ENCODE results near the gene GABRB2. TPM values are rescaled to one million over a fixed set of nuclear protein-coding genes. Genes with fewer than 3 reads are reported as not detected.

GABRB2 gene
- total RNA-seq, 3 donors from 2014 or later (not counting 1 experiment from before 2014, with no cell fraction given): not detected

- intact Hi-C loops (cut with micrococcal nuclease): no loop called here
- DNase-seq (no peak), ATAC-seq (no peak)
- H3K4me3 Mint-ChIP-seq: no peak overlapping the region
- H3K27ac Mint-ChIP-seq: no peak overlapping the region
- H3K36me3 Mint-ChIP-seq: no peaks in the 10 kb centered on the region
- peaks cover 0 to 6% of the 10 kb centered on the region in 2 donors for H3K9me3 Mint-ChIP-seq
- Histone ChIP-seq H3K9me3 (ENCODE audit: control insufficient read depth, insufficient read depth, low read length) (no peaks in the 10 kb centered on the region), H3K36me3 (ENCODE audit: control insufficient read depth, insufficient read depth, low read length) (no peaks in the 10 kb centered on the region), H3K27me3 (ENCODE audit: control insufficient read depth, insufficient read depth, low read length) (no peaks in the 10 kb centered on the region), H3K4me1 (ENCODE audit: control insufficient read depth, insufficient read depth, low read length) (no peaks in the 10 kb centered on the region), H3K27ac (ENCODE audit: low read length) (no peak overlapping the region), H3K4me3 (ENCODE audit: low read length) (no peak overlapping the region)
- TF ChIP-seq CTCF (IDR thresholded peaks at IDR 0.05): no peak
- 100% methylated on average over 1 of the region's 1 CpG for WGBS (ENCODE audit: insufficient coverage)
- H3K27me3 Mint-ChIP-seq (ENCODE audit: low read depth in 2 of 2): no peaks in the 10 kb centered on the region
- no peaks in the 10 kb centered on the region for H3K4me1 Mint-ChIP-seq
Measured at GRCh38 chr5:161446655-161447054, 99.9 kb downstream of the GABRB2 start.

- H3K36me3 Mint-ChIP-seq: no peaks in the 10 kb centered on the region
- H3K27me3 Mint-ChIP-seq (ENCODE audit: low read depth in 2 of 2): no peaks in the 10 kb centered on the region
- H3K27ac Mint-ChIP-seq: no peak overlapping the region
- Histone ChIP-seq H3K4me3 (ENCODE audit: low read length) (no peak overlapping the region), H3K27ac (ENCODE audit: low read length) (no peak overlapping the region), H3K36me3 (ENCODE audit: control insufficient read depth, insufficient read depth, low read length) (no peaks in the 10 kb centered on the region), H3K4me1 (ENCODE audit: control insufficient read depth, insufficient read depth, low read length) (no peaks in the 10 kb centered on the region), H3K27me3 (ENCODE audit: control insufficient read depth, insufficient read depth, low read length) (no peaks in the 10 kb centered on the region), H3K9me3 (ENCODE audit: control insufficient read depth, insufficient read depth, low read length) (no peaks in the 10 kb centered on the region)
- ATAC-seq (no peak), DNase-seq (no peak)
- no peak for TF ChIP-seq CTCF (IDR thresholded peaks at IDR 0.05)
- H3K4me1 Mint-ChIP-seq: no peaks in the 10 kb centered on the region
- H3K9me3 Mint-ChIP-seq: peaks cover 11 to 12% of the 10 kb centered on the region in 2 donors
- H3K4me3 Mint-ChIP-seq: no peak overlapping the region
- intact Hi-C loops (cut with micrococcal nuclease): no loop called here
Measured at GRCh38 chr5:161442471-161442870, 104.1 kb downstream of the GABRB2 start.

GRCh38 chr5:161432798-161433197 lies 113.7 kb downstream of the GABRB2 start:
- no peaks in the 10 kb centered on the region for H3K4me1 ChIP-seq (ENCODE audit: control insufficient read depth, insufficient read depth, low read length)
- Mint-ChIP-seq H3K27me3 (ENCODE audit: low read depth in 2 of 2) (no peaks in the 10 kb centered on the region), H3K27ac (no peak overlapping the region), H3K9me3 (peaks cover 3 to 5% of the 10 kb centered on the region in 2 donors), H3K36me3 (no peaks in the 10 kb centered on the region), H3K4me3 (no peak overlapping the region), H3K4me1 (no peaks in the 10 kb centered on the region)
- ATAC-seq: no peak
- no peaks in the 10 kb centered on the region for H3K9me3 ChIP-seq (ENCODE audit: control insufficient read depth, insufficient read depth, low read length)
- intact Hi-C loops (cut with micrococcal nuclease): no loop called here
- no peaks in the 10 kb centered on the region for H3K36me3 ChIP-seq (ENCODE audit: control insufficient read depth, insufficient read depth, low read length)
- H3K27ac ChIP-seq (ENCODE audit: low read length): no peak overlapping the region
- TF ChIP-seq CTCF (IDR thresholded peaks at IDR 0.05): no peak
- 89% methylated on average over 2 of the region's 2 CpGs for WGBS (ENCODE audit: insufficient coverage)
- no peaks in the 10 kb centered on the region for H3K27me3 ChIP-seq (ENCODE audit: control insufficient read depth, insufficient read depth, low read length)
- H3K4me3 ChIP-seq (ENCODE audit: low read length): no peak overlapping the region
- DNase-seq: no peak

- H3K9me3 Mint-ChIP-seq: peaks cover 3 to 5% of the 10 kb centered on the region in 2 donors
- H3K4me3 ChIP-seq (ENCODE audit: low read length): no peak overlapping the region
- H3K4me1 Mint-ChIP-seq: no peaks in the 10 kb centered on the region
- intact Hi-C loops (cut with micrococcal nuclease): no loop called here
- no peak for DNase-seq
- H3K9me3 ChIP-seq (ENCODE audit: control insufficient read depth, insufficient read depth, low read length): no peaks in the 10 kb centered on the region
- TF ChIP-seq CTCF (IDR thresholded peaks at IDR 0.05): no peak
- H3K27me3 Mint-ChIP-seq (ENCODE audit: low read depth in 2 of 2): no peaks in the 10 kb centered on the region
- H3K4me1 ChIP-seq (ENCODE audit: control insufficient read depth, insufficient read depth, low read length): no peaks in the 10 kb centered on the region
- WGBS (ENCODE audit: insufficient coverage): no CpG with 5 or more reads among the region's 1 CpG
- H3K27ac ChIP-seq (ENCODE audit: low read length): no peak overlapping the region
- no peak overlapping the region for H3K4me3 Mint-ChIP-seq
- no peak overlapping the region for H3K27ac Mint-ChIP-seq
- no peaks in the 10 kb centered on the region for H3K36me3 Mint-ChIP-seq
- H3K36me3 ChIP-seq (ENCODE audit: control insufficient read depth, insufficient read depth, low read length): no peaks in the 10 kb centered on the region
- ATAC-seq: no peak
- H3K27me3 ChIP-seq (ENCODE audit: control insufficient read depth, insufficient read depth, low read length): no peaks in the 10 kb centered on the region
Measured at GRCh38 chr5:161431963-161432362, 114.6 kb downstream of the GABRB2 start.
